Neural cell (in vitro differentiated cells): ENCODE results near the gene FAM210B.

Experiments used
- CTCF ChIP-seq: fragments of 450-650 bp; IDR thresholded peaks from 2 replicates; pipeline ENCODE4 v1.5.1; 2014; ENCODE audit warnings: antibody characterized with exemption, mild to moderate bottlenecking, moderate library complexity; ENCODE audit not compliant: poor library complexity, severe bottlenecking
- EP300 ChIP-seq: fragments of 450-650 bp; conservative IDR thresholded peaks from 2 replicates; pipeline ENCODE4 v1.6.1; 2014; ENCODE audit warnings: antibody characterized with exemption, mild to moderate bottlenecking, moderate library complexity; ENCODE audit not compliant: poor library complexity, severe bottlenecking
- EZH2 ChIP-seq: fragments of 200-600, 300-800 bp; shearing (Covaris generic), sonication (generic); IDR thresholded peaks from 2 replicates; pipeline ENCODE4 v1.6.1; 2014; ENCODE audit warnings: antibody characterized with exemption, low read length, borderline replicate concordance, mild to moderate bottlenecking; ENCODE audit not compliant: insufficient read depth, poor library complexity, severe bottlenecking
- POLR2AphosphoS5 ChIP-seq: IDR thresholded peaks from 2 replicates; pipeline ENCODE4 v1.6.1; 2012
- RAD21 ChIP-seq: fragments of 450-650 bp; conservative IDR thresholded peaks from 2 replicates; pipeline ENCODE4 v1.6.1; 2014; ENCODE audit warnings: antibody characterized with exemption, mild to moderate bottlenecking, moderate library complexity
- REST ChIP-seq: IDR thresholded peaks from 2 replicates; pipeline ENCODE4 v1.6.1; 2012; ENCODE audit warnings: borderline replicate concordance
- SMC3 ChIP-seq: fragments of 450-650 bp; conservative IDR thresholded peaks from 2 replicates; pipeline ENCODE4 v1.6.1; 2014; ENCODE audit warnings: antibody characterized with exemption, mild to moderate bottlenecking, moderate library complexity; ENCODE audit not compliant: poor library complexity
- TAF1 ChIP-seq: IDR thresholded peaks from 2 replicates; pipeline ENCODE4 v1.6.1; 2012; ENCODE audit warnings: low read depth

- TF ChIP-seq CTCF = no peak
- no peak for TF ChIP-seq EP300
- no peak for TF ChIP-seq SMC3
- TF ChIP-seq REST = no peak
- no peak for TF ChIP-seq TAF1
- TF ChIP-seq EZH2 = no peak
- no peak for TF ChIP-seq POLR2AphosphoS5
- no peak for TF ChIP-seq RAD21
Measured at GRCh38 chr20:56342783-56343182, 16.0 kb upstream of the FAM210B start.
